ENCODE data around the gene TOLLIP.

The TOLLIP gene

GRCh38 chr11:1232021-1232882 lies 77.2 kb downstream of the TOLLIP start:
- DNase-seq (ENCODE audit: low read depth in 2 of 2): no peak

GRCh38 chr11:1231396-1232020 lies 77.9 kb downstream of the TOLLIP start:
- DNase-seq (ENCODE audit: low read depth in 2 of 2): no peak

GRCh38 chr11:1230456-1231395 lies 78.7 kb downstream of the TOLLIP start:
- no peak for DNase-seq (ENCODE audit: low read depth in 2 of 2)

GRCh38 chr11:1230121-1230455 lies 79.3 kb downstream of the TOLLIP start:
- DNase-seq (ENCODE audit: low read depth in 2 of 2): no peak

GRCh38 chr11:1229471-1230120 lies 79.8 kb downstream of the TOLLIP start:
- no peak for DNase-seq (ENCODE audit: low read depth in 2 of 2)

DNA sequence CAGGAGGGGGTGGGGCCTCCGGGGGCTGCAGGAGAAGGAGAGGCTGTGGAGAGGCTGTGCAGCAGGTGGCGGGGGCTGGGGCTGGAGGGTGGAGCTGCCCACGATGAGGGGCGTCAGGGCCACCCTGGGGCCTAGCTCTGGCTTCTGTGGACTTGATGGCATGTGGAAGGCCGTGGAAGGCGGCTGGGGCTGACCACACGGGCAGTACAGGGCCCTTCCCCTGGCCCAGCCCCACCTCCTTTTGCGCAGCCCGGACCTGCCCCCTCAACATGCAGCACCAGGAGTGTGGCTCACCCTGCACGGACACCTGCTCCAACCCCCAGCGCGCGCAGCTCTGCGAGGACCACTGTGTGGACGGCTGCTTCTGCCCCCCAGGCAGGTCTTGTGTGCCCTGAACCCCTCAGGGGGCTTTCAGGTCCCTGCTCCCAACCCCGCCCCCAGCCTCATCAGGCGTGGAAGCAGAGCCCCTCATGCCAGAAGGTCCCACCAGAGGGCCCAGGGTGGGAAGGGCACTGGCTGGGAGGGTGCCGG lies 80.4 kb downstream of the TOLLIP start:
- DNase-seq (ENCODE audit: low read depth in 2 of 2): no peak

DNA sequence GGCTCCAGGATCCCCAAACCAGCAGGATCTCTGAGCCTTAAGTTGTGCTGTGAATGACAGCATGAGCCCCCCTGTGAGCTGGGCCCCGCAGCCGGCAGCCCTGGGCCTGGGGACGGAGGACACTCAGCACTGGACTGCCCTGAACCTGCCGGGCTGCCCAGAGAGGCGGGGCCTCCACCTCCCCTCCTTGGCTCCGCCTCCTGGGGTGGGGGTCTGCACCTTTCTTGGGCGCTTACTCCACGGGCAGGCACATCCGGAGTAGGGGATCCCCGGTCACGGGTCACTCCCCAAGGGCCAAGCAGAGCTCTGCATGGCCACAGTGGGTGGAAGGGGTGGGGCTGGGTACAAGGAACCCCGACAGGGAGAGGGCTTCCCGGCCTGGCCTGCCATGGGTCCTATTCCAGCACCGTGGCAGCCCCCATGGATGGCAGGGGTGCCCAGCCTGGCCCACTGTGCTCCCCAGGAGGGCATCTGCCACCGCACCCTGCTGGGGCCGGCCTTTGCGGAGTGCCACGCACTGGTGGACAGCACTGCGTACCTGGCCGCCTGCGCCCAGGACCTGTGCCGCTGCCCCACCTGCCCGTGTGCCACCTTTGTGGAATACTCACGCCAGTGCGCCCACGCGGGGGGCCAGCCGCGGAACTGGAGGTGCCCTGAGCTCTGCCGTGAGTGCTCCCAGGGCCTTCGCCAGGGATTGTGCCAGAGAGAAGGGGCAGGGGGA lies 81.2 kb downstream of the TOLLIP start:
- no peak for DNase-seq (ENCODE audit: low read depth in 2 of 2)

- no peak for DNase-seq (ENCODE audit: low read depth in 2 of 2)
Measured at GRCh38 chr11:1227551-1228100, 81.8 kb downstream of the TOLLIP start.

- DNase-seq (ENCODE audit: low read depth in 2 of 2): no peak
Measured at GRCh38 chr11:1226986-1227550, 82.4 kb downstream of the TOLLIP start.

- DNase-seq (ENCODE audit: low read depth in 2 of 2): no peak
Measured at GRCh38 chr11:1226226-1226985, 83.0 kb downstream of the TOLLIP start.

- no peak for DNase-seq (ENCODE audit: low read depth in 2 of 2)
Measured at GRCh38 chr11:1225386-1226225, 83.8 kb downstream of the TOLLIP start.

- DNase-seq (ENCODE audit: low read depth in 2 of 2): no peak
Measured at GRCh38 chr11:1224491-1225385, 84.7 kb downstream of the TOLLIP start.

Measured in fibroblast of skin of left biceps (primary cell).